Upper lobe of left lung (tissue), 6 donors: Measurements from ENCODE around the gene LCK. TPM values are rescaled to one million over a fixed set of nuclear protein-coding genes. Genes with fewer than 3 reads are reported as not detected.

Source experiments
- ATAC-seq, 2 donors: fragments of 200-7000 bp; cut with Tn5 transposase; one replicate each; pipeline ENCODE4 v1.9.1; 2022; ENCODE audit warnings: mild to moderate bottlenecking in 2 of 2, moderate library complexity in 2 of 2; ENCODE audit not compliant: low FRiP score in 2 of 2
- DNase-seq, 2 donors: peaks; one replicate each; pipeline ENCODE4 v3.0.0-alpha.2; 2019 to 2020
- H3K27ac ChIP-seq, 4 donors: fragments of 200-600 bp; sonication (generic); one replicate each; pipeline ENCODE4 v1.5.1; 2016 to 2019
- H3K27me3 ChIP-seq, 4 donors: fragments of 200-600 bp; sonication (generic); one replicate each; pipeline ENCODE4 v1.5.1; 2017 to 2019
- H3K36me3 ChIP-seq, 4 donors: fragments of 200-600 bp; sonication (generic); one replicate each; pipeline ENCODE4 v1.5.1; 2016 to 2019
- H3K4me1 ChIP-seq, 4 donors: fragments of 200-600 bp; sonication (generic); one replicate each; pipeline ENCODE4 v1.5.1; 2018 to 2019
- H3K4me3 ChIP-seq, 4 donors: fragments of 200-600 bp; sonication (generic); one replicate each; pipeline ENCODE4 v1.5.1; 2017 to 2019; ENCODE audit warnings: mild to moderate bottlenecking in 2 of 4, moderate library complexity in 1 of 4
- H3K9me3 ChIP-seq, 4 donors: fragments of 200-600 bp; sonication (generic); one replicate each; pipeline ENCODE4 v1.5.1; 2018 to 2019
- EP300 ChIP-seq, 4 donors: sonication (generic); formaldehyde crosslinking; IDR thresholded peaks; one replicate each; pipeline ENCODE4 v1.5.1; 2017; ENCODE audit warnings: antibody characterized with exemption in 4 of 4, control low read depth in 2 of 4
- POLR2A ChIP-seq, 4 donors: fragments of 450-650 bp; IDR thresholded peaks; one replicate each; pipeline ENCODE4 v1.5.1; 2016 to 2017; ENCODE audit warnings: antibody characterized with exemption in 4 of 4, mild to moderate bottlenecking in 2 of 4
- POLR2AphosphoS5 ChIP-seq, 2 donors: sonication (generic); formaldehyde crosslinking; IDR thresholded peaks; one replicate each; pipeline ENCODE4 v1.5.1; 2017; ENCODE audit warnings: antibody characterized with exemption in 2 of 2
- WGBS, 2 donors: methylation state at CpG; one replicate each; pipeline ENCODE4 v1.1.5; 2017 to 2018; 5-methylcytosine and 5-hydroxymethylcytosine counted together
- total RNA-seq, 6 donors: library from RNA; depleted of rRNA in 4 of 6; stranded (reverse); fragments of >200 nt in 4 of 6; gene quantifications; one replicate each; pipeline versions ENCODE4 v1.1.0 to v1.2.1, GENCODE V29; 2016 to 2021
- TF ChIP-seq, protein P1 (sequence below), 6 experiments: fragments of 450-650 bp in 4 of 6; fragments of 200-600 bp in 2 of 6; sonication (generic) in 2 of 6; IDR thresholded peaks; one replicate each; pipeline ENCODE4 v1.5.1; 2016 to 2019; ENCODE audit warnings: antibody characterized with exemption in 6 of 6
- donor health status: DM: no; HTN: no; CAD: no; lungs with moderate emphysema.
- donor health status: DM: no; HTN: yes; CAD: no; lungs with severe emphysema.

Gene LCK
- total RNA-seq, 6 donors from 2014 or later, result 5.1 to 25.1 (median 7.7) TPM

- H3K4me1 ChIP-seq, result peaks cover 0 to 8% (median 0%) of the 10 kb centered on the region in 4 donors
- no peak overlapping the region for H3K4me3 ChIP-seq
- H3K9me3 ChIP-seq, result no peaks in the 10 kb centered on the region
- H3K36me3 ChIP-seq, result peaks cover 4 to 38% (median 27%) of the 10 kb centered on the region in 4 donors
- 88 to 93% methylated on average over 3 of the region's 3 CpGs for WGBS, 2 donors
- no peak for DNase-seq
- no peaks in the 10 kb centered on the region for H3K27me3 ChIP-seq
- no peak for TF ChIP-seq POLR2AphosphoS5 (IDR thresholded peaks at IDR 0.05)
- TF ChIP-seq, protein P1, sequence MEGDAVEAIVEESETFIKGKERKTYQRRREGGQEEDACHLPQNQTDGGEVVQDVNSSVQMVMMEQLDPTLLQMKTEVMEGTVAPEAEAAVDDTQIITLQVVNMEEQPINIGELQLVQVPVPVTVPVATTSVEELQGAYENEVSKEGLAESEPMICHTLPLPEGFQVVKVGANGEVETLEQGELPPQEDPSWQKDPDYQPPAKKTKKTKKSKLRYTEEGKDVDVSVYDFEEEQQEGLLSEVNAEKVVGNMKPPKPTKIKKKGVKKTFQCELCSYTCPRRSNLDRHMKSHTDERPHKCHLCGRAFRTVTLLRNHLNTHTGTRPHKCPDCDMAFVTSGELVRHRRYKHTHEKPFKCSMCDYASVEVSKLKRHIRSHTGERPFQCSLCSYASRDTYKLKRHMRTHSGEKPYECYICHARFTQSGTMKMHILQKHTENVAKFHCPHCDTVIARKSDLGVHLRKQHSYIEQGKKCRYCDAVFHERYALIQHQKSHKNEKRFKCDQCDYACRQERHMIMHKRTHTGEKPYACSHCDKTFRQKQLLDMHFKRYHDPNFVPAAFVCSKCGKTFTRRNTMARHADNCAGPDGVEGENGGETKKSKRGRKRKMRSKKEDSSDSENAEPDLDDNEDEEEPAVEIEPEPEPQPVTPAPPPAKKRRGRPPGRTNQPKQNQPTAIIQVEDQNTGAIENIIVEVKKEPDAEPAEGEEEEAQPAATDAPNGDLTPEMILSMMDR (IDR thresholded peaks at IDR 0.05), result no peak
- no peak for TF ChIP-seq EP300 (IDR thresholded peaks at IDR 0.05)
- TF ChIP-seq POLR2A (IDR thresholded peaks at IDR 0.05), result no peak
- no peak overlapping the region for H3K27ac ChIP-seq
- no peak for ATAC-seq
These were observed 53.0 kb downstream of the LCK start for GRCh38 chr1:32303997-32304622.

DNA sequence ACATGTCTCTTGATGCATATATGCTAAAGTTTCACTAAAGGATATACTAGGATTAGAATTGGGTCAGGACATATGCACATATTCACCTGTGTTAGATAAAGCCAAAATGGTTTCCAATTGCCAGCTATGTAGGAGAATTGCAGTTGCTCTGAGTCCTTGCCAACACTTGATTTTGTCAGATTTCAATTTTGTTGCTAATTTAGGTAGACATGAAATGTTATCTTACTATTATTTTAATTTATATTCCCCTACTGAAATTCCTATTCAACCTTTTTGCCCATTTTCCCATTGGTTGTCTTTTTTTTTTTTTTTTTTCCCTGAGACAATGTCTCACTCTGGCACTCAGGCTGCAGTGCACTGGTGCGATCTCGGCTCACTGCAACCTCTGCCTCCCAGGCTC, 54.2 kb downstream of the LCK start:
- Histone ChIP-seq H3K27ac (no peak overlapping the region), H3K4me1 (peaks cover 0 to 7% (median 0%) of the 10 kb centered on the region in 4 donors), H3K9me3 (no peaks in the 10 kb centered on the region), H3K27me3 (no peaks in the 10 kb centered on the region), H3K36me3 (peaks cover 4 to 38% (median 27%) of the 10 kb centered on the region in 4 donors), H3K4me3 (no peak overlapping the region)
- DNase-seq (no peak), ATAC-seq (no peak)
- 98 to 100% methylated on average over 2 of the region's 2 CpGs for WGBS, 2 donors
- TF ChIP-seq EP300 (IDR thresholded peaks at IDR 0.05), result no peak
- TF ChIP-seq POLR2A (IDR thresholded peaks at IDR 0.05), result no peak
- TF ChIP-seq, protein P1 (IDR thresholded peaks at IDR 0.05), result no peak
- no peak for TF ChIP-seq POLR2AphosphoS5 (IDR thresholded peaks at IDR 0.05)

GRCh38 chr1:32307324-32307723, 56.3 kb downstream of the LCK start:
- Histone ChIP-seq H3K4me3 (no peak overlapping the region), H3K27me3 (no peaks in the 10 kb centered on the region), H3K9me3 (no peaks in the 10 kb centered on the region), H3K36me3 (peaks cover 4 to 36% (median 27%) of the 10 kb centered on the region in 4 donors), H3K4me1 (peaks cover 0 to 21% (median 8%) of the 10 kb centered on the region in 4 donors), H3K27ac (no peak overlapping the region)
- 80 to 87% methylated on average over 2 of the region's 2 CpGs for WGBS, 2 donors
- no peak for DNase-seq
- no peak for ATAC-seq
- TF ChIP-seq POLR2AphosphoS5 (IDR thresholded peaks at IDR 0.05) (no peak), EP300 (IDR thresholded peaks at IDR 0.05) (no peak)

DNA sequence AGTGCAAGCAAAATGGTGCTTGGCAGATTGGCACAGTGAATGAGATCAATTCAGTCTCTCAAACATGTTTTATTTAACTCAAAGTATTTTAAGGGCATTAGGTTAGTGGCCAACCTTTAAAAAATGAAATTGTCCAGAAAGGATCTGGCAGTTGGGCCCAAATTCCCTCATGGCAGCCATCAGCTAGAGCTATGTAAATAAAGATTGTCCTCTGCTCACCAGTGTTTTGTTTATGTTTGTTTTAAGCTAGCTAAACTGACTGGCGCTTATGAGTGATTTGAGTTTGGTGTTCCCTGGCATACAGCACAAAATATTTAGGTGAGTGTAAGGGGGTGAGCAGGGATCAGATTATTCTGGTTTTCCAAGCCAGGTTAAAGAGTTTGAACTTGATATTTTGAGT, 58.9 kb downstream of the LCK start:
- WGBS, 2 donors, result 56 to 64% methylated on average over 1 of the region's 1 CpG

GRCh38 chr1:32311709-32312393, 60.8 kb downstream of the LCK start:
- H3K27me3 ChIP-seq, result no peaks in the 10 kb centered on the region
- peaks cover 0 to 4% (median 2%) of the 10 kb centered on the region in 4 donors for H3K36me3 ChIP-seq
- TF ChIP-seq POLR2A (IDR thresholded peaks at IDR 0.05) (no peak), POLR2AphosphoS5 (IDR thresholded peaks at IDR 0.05) (no peak), EP300 (IDR thresholded peaks at IDR 0.05) (no peak)
- TF ChIP-seq, protein P1 (IDR thresholded peaks at IDR 0.05), result no peak
- no peak overlapping the region for H3K27ac ChIP-seq
- ATAC-seq (no peak), DNase-seq (no peak)
- no peaks in the 10 kb centered on the region for H3K9me3 ChIP-seq
- no peak overlapping the region for H3K4me3 ChIP-seq
- peaks cover 5 to 21% (median 8%) of the 10 kb centered on the region in 4 donors for H3K4me1 ChIP-seq
- 51 to 70% methylated on average over 2 of the region's 2 CpGs for WGBS, 2 donors

More for the DNA sequence above, 58.9 kb downstream of the LCK start:
- peaks cover 0 to 9% (median 3%) of the 10 kb centered on the region in 4 donors for H3K36me3 ChIP-seq
- H3K4me1 ChIP-seq, result peaks cover 1 to 21% (median 8%) of the 10 kb centered on the region in 4 donors
- DNase-seq (no peak), ATAC-seq (no peak)
- H3K9me3 ChIP-seq, result no peaks in the 10 kb centered on the region
- no peak overlapping the region for H3K4me3 ChIP-seq
- no peaks in the 10 kb centered on the region for H3K27me3 ChIP-seq
- TF ChIP-seq POLR2A (IDR thresholded peaks at IDR 0.05) (no peak), EP300 (IDR thresholded peaks at IDR 0.05) (no peak), POLR2AphosphoS5 (IDR thresholded peaks at IDR 0.05) (no peak)
- TF ChIP-seq, protein P1 (IDR thresholded peaks at IDR 0.05), result no peak
- no peak overlapping the region for H3K27ac ChIP-seq
